ENCODE data around the gene TRIB2.

Gene TRIB2

DNA sequence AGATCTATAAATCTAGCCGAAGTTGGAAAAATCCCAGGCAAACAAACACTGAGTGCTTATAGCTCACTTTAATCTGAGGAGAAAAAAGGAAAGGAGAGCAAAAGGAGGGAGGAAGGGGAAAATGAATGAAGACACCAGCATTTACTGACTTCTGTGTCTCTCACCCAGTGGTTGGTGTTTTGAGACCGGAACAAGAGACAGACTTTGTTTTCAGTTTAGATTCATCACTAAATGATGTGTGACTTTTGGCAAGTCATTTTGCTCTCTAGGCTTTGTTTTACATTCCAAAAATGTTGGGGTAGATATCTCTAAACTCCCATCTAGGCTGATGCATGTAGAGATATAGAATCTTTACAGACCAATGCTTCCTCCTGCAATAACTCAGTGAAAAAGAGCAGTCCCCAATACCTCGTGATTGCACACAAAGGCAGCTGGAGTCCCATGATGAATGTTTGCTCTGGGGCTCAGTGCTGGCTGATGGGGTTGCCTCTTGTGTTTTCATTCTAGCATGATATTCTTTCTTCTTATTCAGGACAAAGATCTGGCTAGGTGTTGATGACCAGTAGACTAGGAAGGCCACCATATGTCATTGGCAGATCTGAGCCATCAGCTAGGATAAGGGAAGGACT, 51.4 kb downstream of the TRIB2 start:
- H3K4me3 ChIP-seq (ENCODE audit: low read depth, low read length) = no peak overlapping the region
- DNase-seq (ENCODE audit: low read depth) = no peak

DNA sequence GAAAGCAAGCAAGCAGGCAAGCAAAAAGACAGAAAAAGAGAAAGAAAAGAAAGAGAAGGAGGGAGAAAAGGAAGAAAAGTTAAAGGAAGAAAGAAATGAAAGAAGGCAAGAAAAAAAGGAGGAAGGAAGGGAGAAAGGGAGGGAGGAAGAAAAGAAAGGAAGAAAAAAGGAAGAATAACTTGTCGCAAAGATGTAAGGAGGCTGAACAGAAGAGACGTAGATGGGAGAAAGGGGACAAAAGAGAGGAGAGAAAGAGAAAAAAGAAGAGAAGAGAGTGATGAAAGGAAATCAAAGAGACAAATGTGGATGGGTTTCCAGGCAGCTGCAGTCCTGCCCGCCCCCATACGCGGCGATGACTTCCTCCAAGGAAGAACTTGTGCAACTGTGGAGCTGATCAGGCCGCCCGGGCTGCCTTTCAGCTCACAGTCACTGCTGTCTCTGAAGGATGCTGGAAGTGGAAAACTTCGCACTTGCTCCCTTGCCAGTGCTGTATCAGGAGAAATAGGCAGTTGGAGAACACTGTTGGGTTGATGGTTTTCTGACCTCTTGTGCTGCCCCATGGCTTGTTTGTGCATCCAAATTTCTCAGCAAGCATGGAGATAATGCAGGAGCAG, 52.9 kb downstream of the TRIB2 start:
- no peak overlapping the region for H3K4me3 ChIP-seq (ENCODE audit: low read depth, low read length)
- peak; percentile 43 for DNase-seq (ENCODE audit: low read depth)

DNA sequence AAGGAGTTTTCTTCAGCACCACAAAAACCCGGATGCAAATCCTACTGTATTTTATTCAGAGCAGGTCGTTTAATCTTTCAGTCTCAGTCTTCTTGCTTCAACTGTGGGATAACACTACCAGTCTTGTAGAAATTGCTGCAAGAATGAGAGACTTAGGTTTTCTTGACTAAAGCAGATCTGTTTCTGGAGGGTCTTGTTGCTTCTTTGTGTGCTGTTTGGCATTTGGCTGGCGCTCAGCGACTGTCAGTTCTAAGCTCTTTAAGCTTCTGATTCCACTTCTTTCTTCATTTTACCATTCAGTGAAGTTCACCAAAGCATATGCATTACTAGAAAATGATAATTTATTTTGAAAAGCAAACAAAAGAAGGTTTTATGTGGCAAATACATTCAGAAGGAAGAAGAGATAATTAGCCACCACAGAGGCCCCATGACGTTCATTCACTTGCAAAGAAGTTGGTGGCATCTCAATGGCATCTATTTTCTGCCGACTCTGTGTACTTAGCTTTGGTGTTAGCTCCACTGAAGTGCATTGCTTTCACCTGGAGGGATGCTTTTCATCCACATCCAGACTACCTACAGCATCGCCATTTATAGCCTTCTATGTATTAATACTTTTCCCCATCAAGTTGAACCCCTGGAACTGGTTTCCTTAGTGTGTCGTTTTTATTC, 53.7 kb downstream of the TRIB2 start:
- no peak for DNase-seq (ENCODE audit: low read depth)
- H3K4me3 ChIP-seq (ENCODE audit: low read depth, low read length) = no peak overlapping the region

DNA sequence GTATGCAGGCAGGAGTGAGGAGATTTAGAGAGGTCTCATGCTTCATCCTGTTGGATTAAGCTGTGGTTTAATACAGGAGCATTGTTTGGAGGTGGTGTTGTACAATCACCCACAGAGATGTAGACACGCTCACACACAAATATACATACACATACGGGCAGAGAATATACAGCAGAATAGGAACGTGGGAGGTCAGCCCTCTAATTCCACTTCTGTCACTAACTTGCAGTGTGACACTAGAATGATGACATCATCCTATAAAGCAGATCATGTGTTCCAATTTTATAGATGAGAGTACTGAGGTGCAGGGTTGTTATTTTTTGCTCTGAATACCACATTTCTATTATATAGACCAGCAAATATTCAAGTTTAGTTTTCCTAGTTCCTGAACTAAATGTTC, 54.4 kb downstream of the TRIB2 start:
- no peak for DNase-seq (ENCODE audit: low read depth)
- no peak overlapping the region for H3K4me3 ChIP-seq (ENCODE audit: low read depth, low read length)

DNA sequence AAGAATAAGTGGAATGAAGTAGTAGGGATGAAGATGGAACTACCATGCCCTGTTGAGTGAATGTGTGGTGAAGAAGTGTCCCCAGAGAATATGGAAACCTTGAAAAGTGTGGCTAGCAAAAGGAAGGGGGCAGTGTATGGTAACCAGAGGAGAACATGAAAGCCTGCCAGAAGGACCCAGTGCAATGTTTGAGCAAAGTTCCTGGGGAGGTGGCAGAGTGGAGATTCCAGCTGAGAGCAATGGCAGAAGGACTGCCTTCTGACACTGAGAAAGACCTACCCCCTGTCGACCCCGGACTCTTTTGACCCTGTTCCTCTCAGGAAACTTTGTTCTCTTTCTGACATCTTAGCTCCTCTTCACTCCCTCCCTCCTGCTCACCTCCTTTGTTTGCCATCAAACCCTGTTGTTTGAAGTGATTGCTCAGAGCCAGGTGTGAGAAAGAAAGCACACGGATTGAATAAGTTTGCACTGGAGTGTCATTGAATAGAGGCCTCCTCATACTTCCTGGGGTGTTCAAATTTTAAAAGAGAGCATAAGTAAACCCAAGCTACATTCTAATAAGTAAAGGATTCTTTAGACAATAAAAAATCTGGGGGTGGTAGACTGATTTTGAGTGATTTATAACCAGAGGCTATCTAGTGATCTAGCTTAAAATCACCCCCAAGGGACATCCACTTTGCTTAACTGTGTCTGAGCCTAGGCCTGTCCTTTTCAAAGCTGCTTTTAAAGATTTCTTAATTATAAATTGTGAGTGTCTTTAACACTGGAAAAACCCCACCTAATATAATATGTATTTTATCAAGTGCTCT, 57.1 kb downstream of the TRIB2 start:
- no peak for DNase-seq (ENCODE audit: low read depth)
- H3K4me3 ChIP-seq (ENCODE audit: low read depth, low read length) = no peak overlapping the region

DNA sequence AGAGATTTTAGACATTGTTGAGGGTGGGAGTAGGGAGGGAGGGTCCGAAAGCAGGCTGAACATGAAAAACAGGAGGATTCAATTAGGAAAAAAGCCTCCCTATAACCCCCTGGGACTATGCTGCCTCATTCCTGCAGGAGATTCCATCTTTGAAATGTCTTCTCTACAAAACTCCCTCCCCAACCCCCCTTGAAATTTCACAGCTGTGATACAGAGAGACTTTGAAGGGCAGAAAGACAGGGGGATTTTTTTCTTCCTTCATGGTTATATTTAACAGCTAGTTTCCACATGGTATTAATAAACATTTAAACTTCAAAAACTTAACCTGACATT, 57.6 kb downstream of the TRIB2 start:
- no peak for DNase-seq (ENCODE audit: low read depth)
- H3K4me3 ChIP-seq (ENCODE audit: low read depth, low read length) = no peak overlapping the region

DNA sequence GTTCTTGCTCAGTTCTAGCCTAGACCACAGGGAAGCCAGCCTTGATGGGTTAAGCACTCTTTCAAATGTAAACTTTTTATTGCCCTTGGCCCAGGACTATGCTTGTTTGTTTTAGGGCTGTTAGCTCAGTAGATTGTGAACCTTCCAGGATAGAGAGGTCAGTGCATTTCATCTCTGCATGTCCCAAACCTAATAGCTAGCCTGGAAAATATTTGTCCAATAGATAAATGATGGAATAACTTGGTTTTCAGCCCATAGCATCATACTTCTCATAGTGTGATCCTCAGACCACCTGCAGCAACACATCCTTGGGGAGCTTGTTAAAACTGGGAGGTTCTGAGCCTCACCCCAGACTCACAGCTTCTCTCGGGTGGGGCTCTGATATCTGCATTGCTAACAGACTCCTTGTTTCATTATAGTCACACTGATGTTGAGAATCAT, 59.8 kb downstream of the TRIB2 start:
- DNase-seq (ENCODE audit: low read depth) = no peak
- H3K4me3 ChIP-seq (ENCODE audit: low read depth, low read length) = no peak overlapping the region

DNA sequence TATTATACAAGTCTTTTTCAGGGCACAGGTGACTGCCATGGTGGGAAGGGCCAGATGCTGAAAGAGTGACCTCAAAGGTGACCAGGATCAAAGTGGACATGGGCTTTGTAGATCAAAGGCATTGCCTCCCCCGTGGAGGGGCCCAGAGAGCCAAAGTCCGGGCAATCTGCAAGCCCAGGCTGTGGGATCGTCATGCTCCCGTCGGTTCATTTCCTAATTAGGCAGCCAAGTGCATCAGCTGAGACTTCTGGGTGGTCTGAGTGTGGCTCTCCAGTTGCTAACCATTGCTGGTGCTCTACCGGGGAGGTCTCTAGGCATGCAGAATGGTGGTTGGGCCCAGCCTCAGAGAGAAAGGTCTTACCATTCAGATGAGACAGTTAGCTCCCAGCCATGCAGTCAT, 61.6 kb downstream of the TRIB2 start:
- DNase-seq (ENCODE audit: low read depth) = no peak
- no peak overlapping the region for H3K4me3 ChIP-seq (ENCODE audit: low read depth, low read length)

DNA sequence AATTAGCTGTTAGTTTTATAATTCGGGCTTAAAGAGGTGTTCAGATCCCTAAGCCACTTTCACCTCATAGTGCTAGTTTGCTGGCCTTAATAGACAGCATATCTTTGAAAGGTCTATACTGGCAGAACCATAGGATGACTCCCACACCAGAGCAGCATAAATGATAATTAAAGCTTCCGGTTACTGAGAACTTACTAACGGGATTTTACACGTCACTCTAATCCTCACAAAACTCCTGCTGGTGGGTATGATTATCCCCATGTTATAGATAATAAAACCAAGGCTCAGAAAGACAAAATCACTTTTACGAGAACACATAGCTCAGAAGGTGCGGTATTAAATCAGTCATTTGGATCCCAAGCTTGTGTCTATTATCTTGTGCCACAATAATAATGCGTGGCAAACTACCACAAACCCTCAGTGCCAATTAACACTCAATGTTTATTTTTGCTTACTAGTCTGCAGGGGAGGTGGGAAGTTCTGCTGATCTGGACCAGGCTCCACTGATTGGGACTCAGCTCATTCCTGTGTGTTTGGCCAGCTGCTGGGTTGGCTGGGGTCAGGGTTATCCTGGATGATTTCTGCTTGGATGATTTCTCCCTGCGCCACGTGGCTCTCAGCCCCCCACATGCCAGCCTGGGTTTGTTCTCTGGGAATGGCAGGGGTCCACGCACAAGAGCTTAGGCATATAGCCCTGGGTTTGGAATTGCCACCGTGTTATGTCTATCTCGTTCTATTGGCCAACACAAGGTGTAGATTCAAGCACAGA, 62.3 kb downstream of the TRIB2 start:
- no peak overlapping the region for H3K4me3 ChIP-seq (ENCODE audit: low read depth, low read length)

DNA sequence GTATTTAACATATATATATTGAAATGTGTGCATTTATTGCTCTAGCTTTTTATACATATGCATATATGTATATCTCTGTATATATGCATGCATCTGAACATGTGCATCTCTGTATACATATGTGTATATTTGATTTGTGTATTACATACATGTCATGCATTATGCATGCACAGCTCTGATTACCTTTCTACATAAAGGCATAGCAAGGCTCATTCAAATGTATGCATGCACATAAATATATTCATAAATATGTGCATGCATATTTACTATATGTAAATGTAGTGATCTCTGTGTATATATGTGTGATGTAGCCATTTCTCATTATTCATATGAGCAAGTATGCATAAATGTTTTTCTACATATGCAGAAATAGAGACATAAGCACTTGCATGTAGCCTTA, 64.6 kb downstream of the TRIB2 start:
- H3K4me3 ChIP-seq (ENCODE audit: low read depth, low read length) = no peak overlapping the region
- no peak for DNase-seq (ENCODE audit: low read depth)

More for the DNA sequence above, 62.3 kb downstream of the TRIB2 start:
- no peak for DNase-seq (ENCODE audit: low read depth)

DNA sequence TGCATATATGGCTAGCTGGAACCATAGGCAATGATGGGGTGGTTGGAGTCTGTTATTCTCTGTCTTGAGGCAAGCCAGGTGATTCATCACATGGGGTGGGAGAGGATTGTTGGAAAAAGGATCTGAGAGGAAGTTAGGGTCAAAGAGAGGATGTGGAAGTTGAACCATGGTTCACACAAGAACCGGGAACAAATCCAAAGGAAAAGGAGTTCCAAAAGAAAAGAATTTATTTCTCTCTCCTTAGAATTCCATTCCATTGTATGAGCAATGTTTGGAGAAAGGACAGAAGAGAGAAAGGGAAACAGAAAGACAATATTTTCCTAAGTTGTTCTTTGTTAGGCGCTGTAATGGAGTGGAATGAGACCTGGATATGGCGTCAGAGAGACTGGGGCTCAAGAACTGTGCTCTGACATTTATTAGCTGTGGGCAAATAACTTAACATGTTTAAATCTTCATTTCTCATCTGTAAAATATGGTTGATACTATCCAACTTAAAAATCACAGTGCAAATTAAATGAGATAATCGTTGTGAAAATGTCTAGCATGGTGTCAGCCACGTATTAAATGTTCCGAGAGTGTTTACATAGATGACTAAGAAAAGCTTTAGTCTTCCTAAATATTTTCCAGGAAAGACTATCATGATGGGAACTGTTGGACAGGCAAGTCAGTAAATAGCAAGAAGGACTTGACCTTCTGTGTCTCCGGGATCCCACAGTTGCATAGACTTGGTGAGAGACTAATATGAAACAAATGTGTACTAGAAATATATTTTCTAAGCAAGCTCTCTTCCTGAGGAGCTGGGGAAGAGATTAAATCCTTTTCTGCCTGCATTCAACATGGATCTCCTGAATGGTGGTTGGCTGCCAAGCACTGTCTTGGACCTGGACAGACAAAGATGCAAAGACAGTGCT, 71.4 kb downstream of the TRIB2 start:
- DNase-seq (ENCODE audit: low read depth) = peak; percentile 89
- no peak overlapping the region for H3K4me3 ChIP-seq (ENCODE audit: low read depth, low read length)

DNA sequence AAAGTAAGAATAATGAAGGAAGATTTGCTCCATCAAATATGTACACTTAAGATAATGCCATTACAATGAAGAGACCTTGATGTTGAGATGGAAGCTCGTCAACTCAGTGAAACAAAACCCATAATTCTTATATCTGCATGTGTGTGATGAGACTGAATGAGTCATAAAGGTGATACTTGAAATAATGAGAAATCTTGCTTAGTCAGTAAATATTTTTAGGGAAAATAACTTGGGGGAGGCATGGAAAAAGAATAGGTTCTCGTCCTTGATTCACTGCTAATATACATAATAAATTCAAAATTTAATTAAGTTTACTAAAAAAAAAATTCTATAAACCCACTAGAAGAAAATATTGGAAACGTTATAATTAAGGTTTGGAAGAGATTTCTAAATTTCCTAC, 75.2 kb downstream of the TRIB2 start:
- no peak overlapping the region for H3K4me3 ChIP-seq (ENCODE audit: low read depth, low read length)
- DNase-seq (ENCODE audit: low read depth) = no peak

Measured in skeletal muscle cell (primary cell).